Cerebellar nuclear complex (tissue), 1 donor: ENCODE data around the gene RLN2.

ENCODE experiments used
- DNase-seq, 2 experiments: peaks; one replicate each; lab custom pipeline; 2025; lab: John Stamatoyannopoulos, UW

The RLN2 gene

DNA sequence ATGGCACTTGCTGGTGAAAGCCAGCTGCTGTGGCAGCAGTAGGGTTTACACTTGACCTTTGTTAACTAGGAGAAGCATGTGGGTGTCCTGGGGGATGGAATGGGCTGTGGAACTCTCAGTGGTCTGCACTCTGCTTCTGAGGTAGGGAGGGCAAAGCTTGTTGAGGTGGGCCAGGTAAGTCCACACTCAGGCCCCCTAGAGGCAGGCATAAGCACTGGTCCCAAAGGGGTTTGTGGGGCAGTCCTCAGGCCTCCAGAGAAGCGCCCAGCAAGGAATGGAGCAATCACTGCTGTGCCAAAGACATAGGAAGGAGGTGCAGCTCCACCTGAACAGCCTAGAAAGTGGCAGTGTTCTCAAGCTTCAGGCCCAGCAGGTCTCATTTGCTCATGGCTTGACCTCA lies 38.6 kb downstream of the RLN2 start:
- DNase-seq = no peak

DNA sequence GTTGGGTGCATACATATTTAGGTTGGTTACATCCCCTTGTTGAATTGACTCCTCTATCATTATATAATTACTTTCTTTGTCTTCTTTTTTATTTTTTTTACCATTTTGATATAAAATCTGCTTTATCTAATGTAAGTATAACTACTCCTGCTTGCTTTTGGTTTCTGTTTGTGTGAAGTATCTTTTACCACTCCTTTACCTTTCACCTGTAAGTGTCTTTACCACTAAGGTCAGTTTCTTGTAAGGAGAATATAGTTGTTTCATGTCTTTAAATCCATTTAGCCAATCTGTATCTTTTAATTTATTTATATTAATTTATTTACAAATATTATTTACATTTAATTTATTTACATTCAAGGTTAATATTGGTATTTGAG lies 40.3 kb downstream of the RLN2 start:
- no peak for DNase-seq

DNA sequence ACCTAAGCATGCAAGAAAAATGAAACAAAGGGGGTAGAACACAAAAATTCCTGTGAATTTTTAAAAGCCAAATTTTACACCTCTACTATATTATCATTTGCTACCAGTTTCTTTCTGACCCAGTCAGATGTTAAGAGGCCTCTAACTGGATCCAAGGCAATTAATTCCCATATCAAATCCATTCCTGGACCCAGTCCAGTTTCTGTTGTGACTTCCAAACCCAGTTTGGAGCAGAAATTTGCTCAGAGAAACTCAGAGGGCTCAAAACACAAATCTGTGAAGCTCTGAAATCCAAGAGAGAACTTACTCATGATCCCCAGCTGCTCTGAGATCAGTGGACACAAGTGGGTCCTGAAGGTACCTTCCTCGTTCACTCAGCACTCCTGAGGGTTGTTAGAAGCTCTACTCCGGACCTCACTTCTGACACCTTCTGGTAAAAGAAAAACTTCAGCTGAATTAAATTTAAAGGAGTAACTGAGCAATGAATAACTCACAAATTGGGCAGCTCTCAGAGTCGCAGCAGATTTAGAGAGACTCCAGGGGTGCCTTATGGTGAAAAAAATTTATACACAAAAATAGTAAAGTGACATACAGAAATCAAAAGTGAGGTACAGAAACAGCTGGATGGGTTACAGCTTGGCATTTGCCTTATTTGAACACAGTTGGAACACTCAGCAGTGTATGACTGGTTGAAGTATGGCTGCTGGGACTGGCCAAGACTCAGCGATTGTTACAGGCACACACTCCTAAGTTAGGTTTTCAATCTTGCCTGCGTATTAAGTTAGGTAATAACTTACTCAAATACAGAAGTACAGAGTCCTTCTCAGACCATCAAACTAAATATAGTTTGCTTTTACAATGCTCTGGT lies 40.9 kb downstream of the RLN2 start:
- DNase-seq = no peak
